GM18951 (cell line): Measurements from ENCODE around the gene FAM20C.

Experiments
- POLR2A ChIP-seq: IDR thresholded peaks from 4 replicates; pipeline ENCODE4 v1.6.1; 2011; ENCODE audit warnings: mild to moderate bottlenecking; ENCODE audit not compliant: insufficient read length, insufficient read depth; ENCODE audit errors: extremely low read depth
- in situ Hi-C: fragments of 300-500 bp; cut with MboI; formaldehyde crosslinking; loops from one replicate; pipeline ENCODE4 v1.12.0; 2022; ENCODE audit warnings: low sequenced_read_pairs, mixed read lengths, inconsistent platforms; ENCODE audit not compliant: unreplicated experiment

FAM20C gene

DNA sequence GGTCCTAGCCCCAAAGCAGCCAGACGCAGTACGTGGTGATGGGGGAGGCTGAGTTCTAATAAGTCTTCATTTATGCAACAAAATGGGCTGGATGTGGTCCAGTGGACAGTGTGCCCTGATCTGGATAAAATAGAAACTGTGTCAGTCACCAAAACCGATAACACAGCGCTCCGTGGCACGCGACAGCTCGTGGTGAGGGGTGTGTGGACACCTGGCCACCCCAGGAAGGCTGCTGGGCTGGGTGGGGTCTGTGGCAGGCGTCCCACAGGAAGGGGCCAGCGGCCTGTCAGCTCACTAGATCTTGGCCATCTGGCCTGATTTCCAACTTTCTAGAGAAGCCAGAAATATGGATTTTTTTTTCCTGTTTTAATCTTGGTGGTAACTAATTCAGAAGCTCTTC is 17.0 kb downstream of the FAM20C start:
- no peak for TF ChIP-seq POLR2A
- in situ Hi-C loops: no loop called here

DNA sequence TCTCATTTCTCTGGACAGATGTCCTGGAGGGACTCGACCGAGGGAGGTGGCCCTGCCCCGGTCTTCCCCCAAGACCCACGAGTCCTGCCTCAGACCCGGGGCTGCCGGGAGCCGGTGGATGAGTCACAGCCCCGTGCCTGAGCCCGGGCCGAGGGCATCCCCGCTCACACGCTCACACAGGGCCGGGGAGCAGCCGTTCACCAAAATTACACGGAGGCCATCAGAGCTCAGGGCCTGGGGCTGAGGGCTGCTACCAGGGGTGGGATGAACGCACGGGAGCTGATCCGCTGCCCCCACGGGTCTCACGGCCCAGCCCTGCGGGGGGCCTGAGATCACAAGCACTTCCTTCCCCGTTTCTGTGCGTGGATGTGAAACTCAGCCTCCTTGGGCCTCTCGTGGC is 17.5 kb downstream of the FAM20C start:
- in situ Hi-C loops: no loop called here
- no peak for TF ChIP-seq POLR2A

DNA sequence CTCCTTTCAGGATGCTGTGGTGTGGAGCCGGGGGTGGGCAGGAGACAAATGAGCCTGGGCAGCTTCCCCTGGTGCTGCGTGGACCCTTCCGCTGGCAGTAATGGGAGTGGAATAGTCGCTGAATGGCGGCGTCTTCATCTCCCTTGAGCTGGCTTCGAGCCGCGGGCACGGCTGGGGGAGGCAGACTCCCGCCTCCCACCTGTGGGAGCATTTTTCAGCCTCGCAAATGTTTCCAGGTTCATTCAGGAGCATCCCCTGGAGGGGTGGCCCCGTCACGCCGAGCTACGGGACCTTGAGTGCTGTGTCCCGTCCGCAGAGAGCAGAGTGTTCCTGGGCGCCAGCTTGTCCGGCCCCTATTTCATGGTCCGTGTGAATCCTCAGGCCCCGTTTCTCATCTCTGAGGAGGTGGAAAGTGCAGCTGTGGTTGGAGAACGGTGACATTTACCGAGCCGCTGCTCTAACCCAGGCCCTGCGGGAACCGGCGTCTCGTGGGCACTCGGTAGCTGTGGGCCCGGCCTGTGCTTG is 18.1 kb downstream of the FAM20C start:
- TF ChIP-seq POLR2A: no peak
- in situ Hi-C loops: no loop called here

DNA sequence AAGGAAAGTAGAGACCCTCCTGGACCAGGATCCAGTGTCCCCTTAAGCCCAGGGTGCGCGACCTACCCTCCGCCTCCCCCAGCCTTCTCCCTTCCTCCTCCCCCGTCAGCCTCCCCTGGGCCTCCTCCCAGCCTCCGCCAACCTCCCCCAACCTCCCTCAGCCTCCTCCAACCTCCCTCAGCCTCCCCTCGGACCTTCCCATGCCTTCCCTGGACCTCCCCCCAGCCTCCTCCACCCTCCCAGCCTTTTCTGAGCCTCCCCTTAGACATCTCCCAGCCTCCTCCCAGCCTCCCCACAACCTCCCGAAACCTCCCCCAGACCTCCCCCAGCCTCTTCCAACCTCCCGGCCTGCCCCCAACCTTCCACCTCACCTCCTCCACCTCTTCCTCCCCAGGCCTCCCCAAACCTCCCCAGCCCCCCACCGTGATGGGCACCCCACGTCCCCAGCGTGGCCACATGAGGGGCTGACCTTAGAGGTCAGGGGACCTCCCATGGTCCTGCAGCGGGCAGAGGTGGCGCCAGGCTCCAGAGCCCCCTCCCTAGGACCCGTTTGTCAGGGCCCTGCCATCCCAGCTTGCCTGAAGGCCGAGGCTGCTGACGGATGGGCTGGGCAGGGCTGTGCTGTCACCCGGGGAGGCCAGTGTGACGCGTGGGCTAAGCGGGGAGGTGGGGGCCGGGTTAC is 18.8 kb downstream of the FAM20C start:
- in situ Hi-C loops: no loop called here
- no peak for TF ChIP-seq POLR2A

DNA sequence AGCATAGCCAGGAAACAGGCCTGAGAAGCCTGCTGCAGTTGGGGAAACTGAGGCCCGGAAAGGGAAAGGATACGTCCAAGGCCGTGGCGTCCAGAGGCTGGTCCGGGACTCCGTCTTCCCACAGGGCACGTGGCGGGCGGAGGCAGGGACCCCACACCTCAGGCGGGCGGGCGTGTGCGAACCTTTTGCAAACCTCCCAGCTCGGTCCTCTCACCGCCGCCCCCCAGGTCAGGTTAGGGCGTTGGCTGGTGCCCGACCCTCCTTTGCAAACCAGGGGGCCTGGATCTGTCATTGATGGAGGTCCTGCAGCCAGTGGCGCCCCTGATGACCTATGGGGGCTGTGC is 19.3 kb downstream of the FAM20C start:
- no peak for TF ChIP-seq POLR2A
- in situ Hi-C loops: no loop called here

DNA sequence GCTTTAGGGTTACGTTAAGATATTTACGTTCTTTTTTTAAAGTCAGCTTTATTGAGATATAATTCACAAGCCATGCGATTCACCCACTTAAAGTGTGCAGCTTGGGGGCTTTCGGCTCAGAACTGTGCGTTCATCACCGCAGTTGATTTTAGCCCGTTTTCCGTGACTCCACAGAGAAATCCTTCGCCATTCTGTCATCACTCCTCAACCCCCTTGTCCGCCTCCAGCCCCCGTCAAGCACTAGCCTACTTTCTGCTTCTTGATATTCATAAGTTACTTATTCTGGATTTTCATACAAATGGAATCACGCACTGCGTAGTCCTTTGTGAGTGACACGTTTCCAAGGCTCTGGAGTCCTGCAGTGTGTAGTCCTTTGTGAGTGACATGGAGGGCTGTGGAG is 20.4 kb downstream of the FAM20C start:
- in situ Hi-C loops: no loop called here
- TF ChIP-seq POLR2A: no peak

DNA sequence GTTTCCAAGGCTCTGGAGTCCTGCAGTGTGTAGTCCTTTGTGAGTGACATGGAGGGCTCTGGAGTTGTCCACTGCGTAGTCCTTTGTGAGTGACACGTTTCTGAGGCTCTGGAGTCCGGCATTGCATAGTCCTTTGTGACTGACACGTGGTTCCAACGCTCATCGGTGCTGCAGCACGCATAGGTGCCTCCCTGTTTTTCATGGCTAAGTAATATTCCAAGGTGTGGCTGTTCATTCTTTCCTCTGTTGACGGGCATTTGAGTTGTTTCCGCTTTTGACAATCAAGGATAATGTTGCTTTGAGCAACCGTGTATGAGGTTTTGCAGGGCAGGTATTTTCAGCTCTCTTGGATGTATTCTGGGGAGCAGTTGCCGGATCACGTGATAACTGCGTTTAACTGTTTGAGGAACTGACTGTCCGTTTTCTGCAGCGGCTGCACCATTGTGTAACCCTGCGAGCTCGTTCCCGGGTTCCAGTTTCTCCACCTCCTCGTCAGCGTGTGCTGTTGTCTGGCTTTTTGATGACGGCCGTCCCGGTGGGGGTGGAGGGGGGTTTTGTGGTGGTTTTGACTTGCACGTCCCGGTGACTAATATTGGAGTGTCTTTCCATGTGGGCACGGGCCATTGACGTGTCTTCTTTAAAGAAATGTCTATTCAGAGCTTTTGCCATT is 21.1 kb downstream of the FAM20C start:
- in situ Hi-C loops: no loop called here
- TF ChIP-seq POLR2A: no peak

DNA sequence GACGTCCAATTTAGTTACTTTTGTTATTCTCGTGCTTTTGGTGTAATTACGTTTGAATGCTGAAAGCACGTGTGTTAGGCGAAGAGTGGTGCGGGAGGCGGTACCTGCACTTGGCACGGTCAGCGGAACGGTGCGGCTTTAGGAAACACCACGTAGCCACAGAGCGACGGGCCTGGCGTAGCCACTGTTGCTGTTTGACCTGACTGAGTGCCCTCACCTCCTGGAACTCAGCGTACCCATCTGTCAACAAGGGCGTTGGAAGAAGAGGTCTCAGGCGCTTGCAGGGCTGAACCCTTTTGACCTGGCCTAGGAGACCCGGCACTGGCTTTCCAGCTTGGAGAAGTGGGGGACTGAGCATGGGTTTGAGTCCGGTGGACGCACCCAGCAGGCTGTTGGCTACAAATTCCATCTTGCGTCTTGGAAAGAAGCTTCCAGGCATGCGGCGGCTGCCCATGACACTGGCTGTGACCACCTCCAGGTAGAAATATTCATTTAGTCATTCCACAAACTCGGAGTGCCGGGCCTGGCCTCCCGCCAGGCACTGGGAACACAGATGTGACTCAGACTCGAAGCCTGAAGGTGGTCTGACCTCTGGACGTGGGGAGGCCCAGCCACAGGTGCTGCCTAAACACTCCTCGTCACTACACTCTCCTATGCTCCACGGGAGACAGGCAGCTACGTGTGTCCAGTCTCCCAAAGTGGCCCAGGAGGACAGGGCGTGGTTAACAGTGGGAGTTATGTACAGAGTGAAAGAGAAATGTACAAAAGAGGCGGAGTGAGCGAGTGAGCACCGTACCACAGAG is 22.2 kb downstream of the FAM20C start:
- TF ChIP-seq POLR2A: no peak
- in situ Hi-C loops: no loop called here

DNA sequence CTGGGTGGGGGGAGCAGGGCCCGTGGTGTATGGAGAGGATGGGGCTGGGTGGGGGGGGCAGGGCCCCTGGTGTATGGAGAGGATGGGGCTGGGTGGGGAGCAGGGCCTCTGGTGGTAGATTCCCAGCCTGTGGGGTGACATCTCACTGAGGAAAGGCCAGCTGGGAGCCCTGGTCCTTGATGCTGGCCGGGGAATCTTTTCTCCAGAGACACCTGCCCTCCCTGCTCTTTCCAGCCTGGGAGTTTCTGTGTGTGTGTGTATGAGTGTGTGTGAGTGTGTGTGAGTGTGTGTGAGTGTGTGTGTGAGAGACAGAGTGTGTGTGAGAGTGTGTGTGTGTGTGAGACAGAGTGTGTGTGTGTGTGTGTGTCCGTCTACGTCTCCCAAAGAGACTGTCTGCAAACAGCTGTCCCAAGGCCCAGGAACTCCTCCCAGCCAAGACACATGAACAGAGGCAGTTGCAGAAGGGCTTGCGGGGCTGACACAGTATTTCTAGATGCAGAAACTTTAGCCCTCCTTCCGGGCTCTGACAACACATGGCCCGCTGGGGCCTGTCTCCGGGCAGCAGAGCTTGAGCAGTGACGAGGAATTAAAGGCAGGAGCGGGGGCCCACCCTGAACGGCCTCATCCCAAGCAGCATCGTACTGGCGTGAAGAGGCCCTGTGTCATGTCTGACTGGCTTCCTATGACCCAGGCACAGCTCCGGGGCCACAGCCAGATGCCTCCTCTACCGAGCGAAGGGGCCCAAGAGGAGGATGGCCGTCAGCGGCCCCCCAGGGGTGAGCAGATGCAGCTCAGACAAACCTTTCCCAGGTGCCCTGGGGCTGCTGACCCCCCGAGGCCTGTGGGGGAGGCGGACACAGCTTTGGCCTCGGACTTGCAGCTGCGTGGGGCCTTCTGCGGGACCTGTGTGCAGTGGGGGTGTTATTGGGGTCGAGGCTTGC is 24.3 kb downstream of the FAM20C start:
- TF ChIP-seq POLR2A: no peak

DNA sequence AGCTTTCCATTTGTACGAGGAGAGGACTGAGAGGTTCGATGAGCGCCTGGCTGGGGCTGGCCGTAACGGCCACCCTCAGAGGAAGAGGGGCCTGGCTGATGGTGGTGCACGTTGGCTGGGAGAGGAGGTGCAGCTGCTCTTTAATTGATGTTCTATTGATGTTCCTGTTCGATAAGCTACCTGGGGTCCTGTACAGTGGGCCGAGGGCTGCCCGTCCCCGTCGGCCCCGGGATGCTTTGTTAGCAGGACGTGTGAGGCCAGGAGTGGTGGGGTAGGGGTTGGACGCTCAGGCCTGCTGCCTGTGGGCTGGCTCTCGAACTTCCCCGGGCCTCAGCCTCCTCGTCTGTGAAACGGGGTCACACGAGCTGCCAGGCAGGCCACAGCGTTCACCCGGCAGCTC is 25.4 kb downstream of the FAM20C start:
- no peak for TF ChIP-seq POLR2A

More for the DNA sequence above, 24.3 kb downstream of the FAM20C start:
- in situ Hi-C loops: no loop called here

DNA sequence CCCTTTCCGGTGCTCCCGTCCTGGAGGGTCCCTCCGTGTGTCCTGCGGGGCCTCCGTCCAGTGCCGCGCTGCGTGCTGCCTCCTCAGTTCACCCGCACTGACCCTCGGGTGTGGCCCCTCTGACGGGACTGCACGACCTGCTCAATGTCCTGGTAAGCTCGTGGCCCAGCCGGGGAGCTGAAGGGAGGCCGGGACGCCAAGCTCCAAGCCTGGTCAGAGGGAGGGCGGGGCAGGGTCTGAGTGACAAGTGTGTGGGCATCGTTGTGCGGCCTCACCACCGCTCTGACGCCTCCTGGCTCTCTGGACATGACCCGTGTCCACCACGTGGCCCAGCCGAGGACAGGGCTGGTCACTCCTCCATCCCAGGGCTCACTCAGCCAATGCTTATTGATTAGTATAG is 25.9 kb downstream of the FAM20C start:
- no peak for TF ChIP-seq POLR2A
- in situ Hi-C loops: no loop called here

More for the DNA sequence above, 25.4 kb downstream of the FAM20C start:
- in situ Hi-C loops: no loop called here

DNA sequence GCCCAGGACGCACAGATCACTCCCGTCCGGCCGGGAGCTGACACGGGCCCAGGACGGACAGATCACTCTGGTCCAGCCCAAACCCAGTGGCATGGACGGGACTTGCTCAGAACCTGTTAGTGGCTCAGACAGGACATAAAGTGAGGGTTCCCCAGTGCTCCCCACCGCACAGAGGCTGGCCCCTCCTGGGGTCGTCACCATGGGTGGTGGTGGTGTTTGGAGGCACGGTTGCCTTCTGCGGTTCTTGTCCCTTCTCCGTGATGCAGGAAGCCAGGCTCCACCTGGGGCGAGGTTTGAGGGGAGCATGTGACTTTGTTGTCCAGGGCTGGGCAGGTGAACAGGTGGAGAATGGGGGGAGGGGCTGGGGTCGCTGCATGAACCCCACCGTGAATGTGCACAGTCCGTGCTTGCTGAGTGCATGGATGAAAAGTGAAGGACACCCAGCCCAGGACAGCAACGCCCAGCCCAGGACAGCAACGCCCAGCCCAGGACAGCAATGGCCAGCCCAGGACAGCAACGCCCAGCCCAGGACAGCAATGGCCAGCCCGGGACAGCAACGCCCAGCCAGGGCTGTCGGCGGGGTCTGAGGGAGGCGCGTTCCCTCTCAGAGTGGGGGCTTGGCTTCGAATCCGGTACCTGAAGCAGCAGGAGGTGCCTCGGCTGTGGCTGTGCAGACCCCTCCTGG is 26.7 kb downstream of the FAM20C start:
- in situ Hi-C loops: no loop called here
- no peak for TF ChIP-seq POLR2A
